SK-N-MC (cell line): ENCODE measurements around the gene SLC5A5.

Source experiments
- DNase-seq: peaks from one replicate; pipeline ENCODE4 v3.0.0-alpha.2; 2011; ENCODE audit warnings: low read depth, low spot score
- H3K27ac ChIP-seq: fragments of 200-600 bp; sonication (generic); 2 replicates; pipeline ENCODE4 v1.5.1; 2016; ENCODE audit warnings: mixed run types
- H3K36me3 ChIP-seq: fragments of 200-600 bp; sonication (generic); 2 replicates; pipeline ENCODE4 v1.6.1; 2017; ENCODE audit warnings: antibody characterized with exemption, low read length, mixed read lengths; ENCODE audit not compliant: insufficient read depth
- H3K4me3 ChIP-seq: fragments of 200-600 bp; sonication (generic); 2 replicates; pipeline ENCODE4 v1.5.1; 2016
- H3K9ac ChIP-seq: fragments of 200-600 bp; sonication (generic); 2 replicates; pipeline ENCODE4 v1.8.0; 2017; ENCODE audit warnings: mixed run types, mixed read lengths; ENCODE audit not compliant: insufficient read length
- H3K9me3 ChIP-seq: fragments of 200-600 bp; sonication (generic); 2 replicates; pipeline ENCODE4 v1.6.1; 2017; ENCODE audit warnings: low read depth, mild to moderate bottlenecking, antibody characterized with exemption, low read length, moderate library complexity, mixed read lengths
- EZH2 ChIP-seq: fragments of 200-600 bp; sonication (generic); IDR thresholded peaks from one replicate; pipeline ENCODE4 v1.6.1; 2017; ENCODE audit warnings: antibody characterized with exemption
- FOXP2 ChIP-seq: optimal IDR thresholded peaks from 2 replicates; pipeline ENCODE3; 2011; ENCODE audit warnings: mild to moderate bottlenecking, moderate library complexity; ENCODE audit not compliant: insufficient read depth; ENCODE audit errors: extremely low read length, control extremely low read depth
- POLR2AphosphoS5 ChIP-seq: IDR thresholded peaks from 2 replicates; pipeline ENCODE4 v1.6.1; 2012; ENCODE audit warnings: mild to moderate bottlenecking, low read depth, low read length, borderline replicate concordance

The SLC5A5 gene

GRCh38 chr19:17860331-17860992 lies 11.3 kb upstream of the SLC5A5 start:
- TF ChIP-seq POLR2AphosphoS5 (no peak), FOXP2 (no peak), EZH2 (no peak)
- H3K4me3 ChIP-seq: peak overlapping the region; percentile 95
- peak overlapping the region; percentile 98 for H3K9ac ChIP-seq
- peak overlapping the region; percentile 84 for H3K27ac ChIP-seq
- no peak for DNase-seq
- H3K36me3 ChIP-seq: peaks cover 45% of the 10 kb centered on the region
- H3K9me3 ChIP-seq: no peaks in the 10 kb centered on the region

- no peaks in the 10 kb centered on the region for H3K9me3 ChIP-seq
- H3K27ac ChIP-seq: peak overlapping the region; percentile 84
- no peak for TF ChIP-seq POLR2AphosphoS5
- no peak for TF ChIP-seq EZH2
- TF ChIP-seq FOXP2: no peak
- H3K9ac ChIP-seq: peak overlapping the region; percentile 98
- peaks cover 45% of the 10 kb centered on the region for H3K36me3 ChIP-seq
- no peak for DNase-seq
- H3K4me3 ChIP-seq: peak overlapping the region; percentile 95
Observed at GRCh38 chr19:17860993-17861360, 10.8 kb upstream of the SLC5A5 start.

DNA sequence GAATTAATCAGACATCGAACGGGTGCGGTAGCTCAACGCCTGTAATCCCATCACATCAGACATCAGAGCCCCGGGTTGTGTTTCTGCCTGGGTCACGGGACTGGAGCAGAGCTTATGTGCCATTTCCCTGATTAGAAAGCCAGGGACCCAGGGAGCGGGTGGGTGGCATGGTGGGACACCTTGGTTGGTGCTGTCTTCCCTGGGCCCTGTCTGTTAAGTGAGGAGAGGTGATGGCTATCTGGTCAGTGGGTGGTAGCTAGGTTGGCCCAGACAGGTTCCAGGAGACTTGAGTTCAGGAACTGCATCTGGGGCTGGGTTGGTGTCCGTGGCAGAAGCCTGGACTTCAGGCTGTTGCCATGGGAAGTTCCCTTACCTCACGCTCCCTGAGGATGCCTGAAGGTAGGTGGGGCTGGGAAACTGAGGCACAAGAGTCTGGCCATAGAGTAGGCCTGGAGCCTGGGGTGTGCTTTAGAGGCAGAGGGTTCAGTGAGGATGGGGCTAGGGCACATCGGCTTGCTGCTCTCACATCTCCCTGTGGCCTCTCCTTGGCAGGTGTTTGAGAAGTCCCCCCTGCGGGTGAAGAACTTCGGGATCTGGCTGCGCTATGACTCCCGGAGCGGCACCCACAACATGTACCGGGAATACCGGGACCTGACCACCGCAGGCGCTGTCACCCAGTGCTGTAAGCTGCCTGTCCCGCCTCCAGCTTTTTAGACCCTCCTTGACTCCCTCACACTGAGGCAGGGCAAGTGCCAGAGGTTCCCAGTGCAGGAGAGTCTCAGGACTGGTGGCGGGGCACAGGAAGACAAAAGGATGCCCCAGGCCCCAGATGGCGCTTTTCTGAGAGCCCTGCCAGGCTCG lies 10.0 kb upstream of the SLC5A5 start:
- Histone ChIP-seq H3K27ac (peak overlapping the region; percentile 84), H3K4me3 (peak overlapping the region; percentile 95), H3K9ac (peak overlapping the region; percentile 98), H3K36me3 (peaks cover 45% of the 10 kb centered on the region), H3K9me3 (no peaks in the 10 kb centered on the region)
- DNase-seq: no peak
- TF ChIP-seq POLR2AphosphoS5 (peak; percentile 12; the same call in 1 of the 2 replicates), FOXP2 (no peak)

- TF ChIP-seq POLR2AphosphoS5 (peak; percentile 4; the same call in 1 of the 2 replicates), FOXP2 (no peak)
- no peak overlapping the region for H3K4me3 ChIP-seq
- DNase-seq: no peak
- peak overlapping the region; percentile 84; the same call in 1 of the 2 replicates for H3K27ac ChIP-seq
- H3K9me3 ChIP-seq: no peaks in the 10 kb centered on the region
- H3K36me3 ChIP-seq: peaks cover 45% of the 10 kb centered on the region
- no peak overlapping the region for H3K9ac ChIP-seq
Observed at GRCh38 chr19:17862711-17863519, 8.8 kb upstream of the SLC5A5 start.

DNA sequence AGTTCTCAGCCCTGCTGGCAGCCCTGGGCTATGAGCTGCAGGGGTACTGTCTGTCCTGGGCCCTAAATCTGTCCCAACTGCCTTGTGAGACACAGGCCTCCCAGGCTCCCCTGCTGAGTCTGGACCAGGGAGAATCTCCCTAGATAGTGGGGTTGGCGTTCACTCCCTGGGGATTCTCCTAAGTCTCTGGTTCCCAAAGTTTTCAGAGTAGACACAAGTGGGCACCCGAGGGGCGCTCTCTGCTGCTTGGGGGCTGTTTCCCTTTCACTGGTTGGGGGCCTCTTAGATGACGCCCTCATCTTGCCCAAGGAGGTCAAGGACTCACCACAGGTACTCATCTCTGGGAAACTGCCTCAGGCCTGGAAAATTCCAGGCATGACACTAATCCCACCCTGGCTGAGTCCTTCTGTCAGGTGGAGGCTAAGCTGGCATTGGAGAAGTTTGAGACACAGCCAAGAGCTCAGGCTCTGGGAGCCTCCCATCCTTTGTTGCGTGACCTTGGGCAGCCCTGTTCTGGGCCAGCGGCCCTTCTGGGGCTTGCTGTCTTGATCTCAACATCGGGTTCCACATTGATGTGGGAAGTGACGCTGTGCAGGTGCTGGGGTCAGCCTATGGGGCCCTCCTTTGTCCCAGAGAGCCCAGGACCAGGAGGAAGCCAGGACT lies 8.1 kb upstream of the SLC5A5 start:
- TF ChIP-seq FOXP2: no peak
- TF ChIP-seq EZH2: no peak
- no peak; the same call in 1 of the 2 replicates for TF ChIP-seq POLR2AphosphoS5
- Histone ChIP-seq H3K9me3 (no peaks in the 10 kb centered on the region), H3K27ac (peak overlapping the region; percentile 35; the same call in 1 of the 2 replicates), H3K9ac (no peak overlapping the region), H3K4me3 (no peak overlapping the region), H3K36me3 (peaks cover 45% of the 10 kb centered on the region)
- DNase-seq: no peak

DNA sequence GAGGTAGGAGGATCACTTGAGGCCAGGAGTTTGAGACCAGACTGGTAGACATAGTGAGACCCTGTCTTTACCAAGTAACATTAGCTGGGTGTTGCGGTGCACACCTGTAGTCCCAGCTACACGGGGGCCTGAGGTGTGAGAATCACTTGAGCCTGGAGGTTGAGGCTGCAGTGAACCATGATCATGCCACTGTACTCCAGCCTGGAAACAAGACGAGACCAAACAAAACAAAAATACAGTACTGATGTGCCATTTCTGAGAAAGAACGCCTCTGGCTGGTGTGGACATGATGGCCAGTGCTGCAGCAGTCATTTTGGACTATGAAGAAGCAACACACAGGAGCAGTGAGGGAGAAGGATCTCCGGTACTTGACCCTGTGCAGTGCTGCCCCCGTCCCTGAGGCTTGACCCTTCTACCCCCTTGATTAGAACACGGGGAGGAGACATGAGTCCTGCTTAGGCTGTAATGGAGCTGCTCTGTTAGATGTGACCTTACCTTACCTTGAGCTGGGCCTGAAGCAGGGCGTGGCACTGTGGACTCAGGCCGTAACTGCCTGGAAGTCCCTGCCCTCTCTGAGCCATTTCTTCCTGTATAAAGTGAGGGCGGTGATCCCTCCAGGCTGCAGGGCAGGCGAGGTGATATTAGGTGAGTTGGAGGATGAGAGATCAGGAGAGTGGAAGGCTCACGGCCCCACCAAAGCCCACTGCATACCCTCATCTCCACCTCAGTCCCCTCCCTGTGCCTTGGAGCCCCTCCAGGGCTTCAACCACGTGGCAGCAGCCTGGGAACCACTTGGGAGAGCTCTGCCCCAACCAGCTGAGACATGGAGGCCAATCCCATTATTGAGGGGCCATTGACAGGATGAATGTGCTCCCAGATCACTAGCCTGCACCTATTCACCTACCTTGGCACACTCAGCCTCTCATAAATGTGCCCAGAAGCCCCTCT lies 6.1 kb upstream of the SLC5A5 start:
- DNase-seq: no peak

DNA sequence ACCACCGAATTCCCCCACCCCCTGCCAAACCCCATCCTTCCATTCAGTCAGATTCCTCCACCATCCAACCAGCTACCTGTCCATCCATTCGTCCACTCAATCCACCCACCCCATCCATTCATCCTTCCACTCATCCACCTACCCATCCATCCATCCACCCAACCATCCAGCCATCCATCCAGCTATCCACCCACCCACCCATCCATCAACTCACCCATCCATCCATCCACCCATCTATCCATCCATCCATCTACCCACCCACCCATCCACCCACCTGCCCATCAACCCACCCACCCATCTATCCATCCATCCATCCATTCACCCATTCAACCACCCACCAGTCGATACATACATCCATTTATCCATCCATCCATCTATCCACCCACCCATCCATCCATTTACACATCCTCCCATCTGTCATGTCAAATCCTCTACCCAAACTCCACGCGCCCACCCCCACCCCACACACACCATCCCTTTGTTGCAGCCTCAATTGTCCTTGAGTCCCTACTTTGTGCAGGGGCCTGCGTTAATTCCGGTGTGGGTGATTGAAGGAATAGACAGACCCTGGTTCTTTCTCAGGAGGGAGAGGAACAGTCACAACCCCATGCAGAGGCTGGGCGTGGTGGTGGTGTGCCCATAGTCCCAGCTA lies 5.3 kb upstream of the SLC5A5 start:
- no peak overlapping the region for H3K27ac ChIP-seq
- TF ChIP-seq FOXP2: no peak
- no peak for TF ChIP-seq POLR2AphosphoS5
- TF ChIP-seq EZH2: no peak

More for the DNA sequence above, 6.1 kb upstream of the SLC5A5 start:
- H3K9me3 ChIP-seq: no peaks in the 10 kb centered on the region
- 0 out of 2 replicates have a peak overlapping the region, but pooled peaks have one; percentile 2 for H3K27ac ChIP-seq
- TF ChIP-seq EZH2 (no peak), FOXP2 (no peak), POLR2AphosphoS5 (peak; percentile 72)
- peaks cover 41% of the 10 kb centered on the region for H3K36me3 ChIP-seq
- no peak overlapping the region for H3K4me3 ChIP-seq
- no peak overlapping the region for H3K9ac ChIP-seq

More for the DNA sequence above, 5.3 kb upstream of the SLC5A5 start:
- Histone ChIP-seq H3K36me3 (peaks cover 33% of the 10 kb centered on the region), H3K9me3 (no peaks in the 10 kb centered on the region), H3K4me3 (no peak overlapping the region), H3K9ac (no peak overlapping the region)
- no peak for DNase-seq
